Measurements from ENCODE around the gene RAD21L1. TPM values are rescaled to one million over a fixed set of nuclear protein-coding genes. Genes with fewer than 3 reads are reported as not detected.
"Not testable (repeated sequence)": the region's sequence is repeated elsewhere in the genome, so short reads cannot be mapped to it uniquely, and the experiment has no call there.

RAD21L1 gene
- total RNA-seq, 1 experiment from 2014 or later: not detected

GRCh38 chr20:1215386-1216170, 10.3 kb upstream of the RAD21L1 start:
- no peak for DNase-seq (ENCODE audit: low spot score)
- in situ Hi-C loops (cut with HindIII; ENCODE audit: low sequenced_read_pairs): no loop called here

- in situ Hi-C loops (cut with HindIII; ENCODE audit: low sequenced_read_pairs); DNase-seq (ENCODE audit: low spot score): not testable (repeated sequence)
Observed at GRCh38 chr20:1216527-1217427, 9.1 kb upstream of the RAD21L1 start.

- in situ Hi-C loops (cut with HindIII; ENCODE audit: low sequenced_read_pairs); DNase-seq (ENCODE audit: low spot score): not testable (repeated sequence)
Observed at GRCh38 chr20:1222750-1223149, 3.1 kb upstream of the RAD21L1 start.

- no peak for DNase-seq (ENCODE audit: low spot score)
- in situ Hi-C loops (cut with HindIII; ENCODE audit: low sequenced_read_pairs): no loop called here
Observed at GRCh38 chr20:1224205-1224890, 1.5 kb upstream of the RAD21L1 start.

- DNase-seq (ENCODE audit: low spot score): no peak
- in situ Hi-C loops (cut with HindIII; ENCODE audit: low sequenced_read_pairs): no loop called here
Observed at GRCh38 chr20:1225263-1225782, 521 bp upstream of the RAD21L1 start.

- no peak for DNase-seq (ENCODE audit: low spot score)
- in situ Hi-C loops (cut with HindIII; ENCODE audit: low sequenced_read_pairs): no loop called here
Observed at GRCh38 chr20:1229541-1229940, 3.7 kb downstream of the RAD21L1 start.

GRCh38 chr20:1232286-1233111, 6.7 kb downstream of the RAD21L1 start:
- in situ Hi-C loops (cut with HindIII; ENCODE audit: low sequenced_read_pairs): no loop called here
- no peak for DNase-seq (ENCODE audit: low spot score)

- no peak for DNase-seq (ENCODE audit: low spot score)
- in situ Hi-C loops (cut with HindIII; ENCODE audit: low sequenced_read_pairs): no loop called here
Observed at GRCh38 chr20:1240549-1240948, 14.7 kb downstream of the RAD21L1 start.

- in situ Hi-C loops (cut with HindIII; ENCODE audit: low sequenced_read_pairs): no loop called here
Observed at GRCh38 chr20:1241456-1241855, 15.6 kb downstream of the RAD21L1 start.

GRCh38 chr20:1242099-1242498, 16.3 kb downstream of the RAD21L1 start:
- in situ Hi-C loops (cut with HindIII; ENCODE audit: low sequenced_read_pairs): no loop called here
- no peak for DNase-seq (ENCODE audit: low spot score)

More at GRCh38 chr20:1241456-1241855, 15.6 kb downstream of the RAD21L1 start:
- no peak for DNase-seq (ENCODE audit: low spot score)

GRCh38 chr20:1242530-1242929, 16.7 kb downstream of the RAD21L1 start:
- in situ Hi-C loops (cut with HindIII; ENCODE audit: low sequenced_read_pairs): no loop called here
- no peak for DNase-seq (ENCODE audit: low spot score)

- in situ Hi-C loops (cut with HindIII; ENCODE audit: low sequenced_read_pairs): no loop called here
- DNase-seq (ENCODE audit: low spot score): no peak
Observed at GRCh38 chr20:1245578-1245977, 19.7 kb downstream of the RAD21L1 start.

GRCh38 chr20:1247689-1248088, 21.8 kb downstream of the RAD21L1 start:
- no peak for DNase-seq (ENCODE audit: low spot score)
- in situ Hi-C loops (cut with HindIII; ENCODE audit: low sequenced_read_pairs): no loop called here

GRCh38 chr20:1250282-1250681, 24.4 kb downstream of the RAD21L1 start:
- in situ Hi-C loops (cut with HindIII; ENCODE audit: low sequenced_read_pairs); DNase-seq (ENCODE audit: low spot score): not testable (repeated sequence)

GRCh38 chr20:1252416-1252815, 26.6 kb downstream of the RAD21L1 start:
- no peak for DNase-seq (ENCODE audit: low spot score)
- in situ Hi-C loops (cut with HindIII; ENCODE audit: low sequenced_read_pairs): no loop called here

GRCh38 chr20:1254254-1254653, 28.4 kb downstream of the RAD21L1 start:
- DNase-seq (ENCODE audit: low spot score): no peak
- in situ Hi-C loops (cut with HindIII; ENCODE audit: low sequenced_read_pairs): no loop called here

- in situ Hi-C loops (cut with HindIII; ENCODE audit: low sequenced_read_pairs): no loop called here
- DNase-seq (ENCODE audit: low spot score): no peak
Observed at GRCh38 chr20:1255675-1256074, 29.8 kb downstream of the RAD21L1 start.

- DNase-seq (ENCODE audit: low spot score): no peak
- in situ Hi-C loops (cut with HindIII; ENCODE audit: low sequenced_read_pairs): no loop called here
Observed at GRCh38 chr20:1263853-1264252, 38.0 kb downstream of the RAD21L1 start.

- DNase-seq (ENCODE audit: low spot score): no peak
- in situ Hi-C loops (cut with HindIII; ENCODE audit: low sequenced_read_pairs): no loop called here
Observed at GRCh38 chr20:1264727-1265126, 38.9 kb downstream of the RAD21L1 start.
